Osteoblast (primary cell): ENCODE results near the gene MAP1A. TPM values are rescaled to one million over a fixed set of nuclear protein-coding genes. Genes with fewer than 3 reads are reported as not detected.

Source experiments
- DNase-seq: peaks from one replicate; pipeline ENCODE4 v3.0.0; 2011; ENCODE audit warnings: low spot score, mixed read lengths; ENCODE audit not compliant: insufficient read length; ENCODE audit errors: missing footprints
- H2AFZ ChIP-seq: 2 replicates; pipeline ENCODE4 v1.6.0; 2011; ENCODE audit warnings: mild to moderate bottlenecking, low read length
- H3K27ac ChIP-seq: 2 replicates; pipeline ENCODE4 v1.5.1; 2011; ENCODE audit warnings: mild to moderate bottlenecking, low read depth, low read length, moderate library complexity
- H3K27me3 ChIP-seq: 2 replicates; pipeline ENCODE4 v1.6.0; 2012; ENCODE audit warnings: mild to moderate bottlenecking, control low read depth, inconsistent platforms, low read length, moderate library complexity; ENCODE audit not compliant: insufficient read depth
- H3K36me3 ChIP-seq: 2 replicates; pipeline ENCODE4 v1.5.1; 2011; ENCODE audit warnings: mild to moderate bottlenecking, low read length, control low read depth, moderate library complexity; ENCODE audit not compliant: insufficient read depth
- H3K4me1 ChIP-seq: 2 replicates; pipeline ENCODE4 v1.5.1; 2011; ENCODE audit warnings: mild to moderate bottlenecking, low read length, control low read depth, moderate library complexity; ENCODE audit not compliant: insufficient read depth
- H3K4me2 ChIP-seq: 2 replicates; pipeline ENCODE4 v1.6.0; 2011; ENCODE audit warnings: mild to moderate bottlenecking, low read length; ENCODE audit not compliant: insufficient read depth
- H3K4me3 ChIP-seq: fragments of 200-600 bp; sonication (generic); 3 replicates; pipeline ENCODE4 v1.5.1; 2012; ENCODE audit warnings: mild to moderate bottlenecking, low read length, inconsistent platforms; ENCODE audit not compliant: insufficient read depth
- H3K79me2 ChIP-seq: 2 replicates; pipeline ENCODE4 v1.6.0; 2012; ENCODE audit warnings: mild to moderate bottlenecking, low read length, control low read depth, inconsistent platforms; ENCODE audit not compliant: insufficient read depth
- H3K9me3 ChIP-seq: 2 replicates; pipeline ENCODE4 v1.5.1; 2011; ENCODE audit warnings: low read depth, low read length, control low read depth
- H4K20me1 ChIP-seq: 2 replicates; pipeline ENCODE4 v1.6.0; 2012; ENCODE audit warnings: mild to moderate bottlenecking, low read length, control low read depth; ENCODE audit not compliant: insufficient read depth
- total RNA-seq: library from RNA; depleted of rRNA; stranded (reverse); fragments of >200 nt; gene quantifications from 2 replicates; pipeline ENCODE4 v1.2.3, GENCODE V29; 2012
- TF ChIP-seq, protein P1 (sequence below): IDR thresholded peaks from 2 replicates; pipeline ENCODE4 v1.5.1; 2011; ENCODE audit warnings: mild to moderate bottlenecking, low read depth, low read length, moderate library complexity; ENCODE audit errors: extremely low read depth

MAP1A gene
- total RNA-seq, 1 donor = 117 TPM

GRCh38 chr15:43516185-43516584 is 1.2 kb upstream of the MAP1A start:
- Histone ChIP-seq H4K20me1 (peaks cover 28% of the 10 kb centered on the region), H3K79me2 (peaks cover 44% of the 10 kb centered on the region), H3K27ac (peak overlapping the region; percentile 77), H3K27me3 (no peaks in the 10 kb centered on the region), H3K9me3 (no peaks in the 10 kb centered on the region), H3K4me2 (peak overlapping the region; percentile 97), H2AFZ (peak overlapping the region; percentile 54), H3K4me3 (peak overlapping the region; percentile 98), H3K4me1 (peaks cover 49% of the 10 kb centered on the region), H3K36me3 (peaks cover 13% of the 10 kb centered on the region)
- TF ChIP-seq, protein P1, sequence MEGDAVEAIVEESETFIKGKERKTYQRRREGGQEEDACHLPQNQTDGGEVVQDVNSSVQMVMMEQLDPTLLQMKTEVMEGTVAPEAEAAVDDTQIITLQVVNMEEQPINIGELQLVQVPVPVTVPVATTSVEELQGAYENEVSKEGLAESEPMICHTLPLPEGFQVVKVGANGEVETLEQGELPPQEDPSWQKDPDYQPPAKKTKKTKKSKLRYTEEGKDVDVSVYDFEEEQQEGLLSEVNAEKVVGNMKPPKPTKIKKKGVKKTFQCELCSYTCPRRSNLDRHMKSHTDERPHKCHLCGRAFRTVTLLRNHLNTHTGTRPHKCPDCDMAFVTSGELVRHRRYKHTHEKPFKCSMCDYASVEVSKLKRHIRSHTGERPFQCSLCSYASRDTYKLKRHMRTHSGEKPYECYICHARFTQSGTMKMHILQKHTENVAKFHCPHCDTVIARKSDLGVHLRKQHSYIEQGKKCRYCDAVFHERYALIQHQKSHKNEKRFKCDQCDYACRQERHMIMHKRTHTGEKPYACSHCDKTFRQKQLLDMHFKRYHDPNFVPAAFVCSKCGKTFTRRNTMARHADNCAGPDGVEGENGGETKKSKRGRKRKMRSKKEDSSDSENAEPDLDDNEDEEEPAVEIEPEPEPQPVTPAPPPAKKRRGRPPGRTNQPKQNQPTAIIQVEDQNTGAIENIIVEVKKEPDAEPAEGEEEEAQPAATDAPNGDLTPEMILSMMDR = no peak
- peak; percentile 62 for DNase-seq

DNA sequence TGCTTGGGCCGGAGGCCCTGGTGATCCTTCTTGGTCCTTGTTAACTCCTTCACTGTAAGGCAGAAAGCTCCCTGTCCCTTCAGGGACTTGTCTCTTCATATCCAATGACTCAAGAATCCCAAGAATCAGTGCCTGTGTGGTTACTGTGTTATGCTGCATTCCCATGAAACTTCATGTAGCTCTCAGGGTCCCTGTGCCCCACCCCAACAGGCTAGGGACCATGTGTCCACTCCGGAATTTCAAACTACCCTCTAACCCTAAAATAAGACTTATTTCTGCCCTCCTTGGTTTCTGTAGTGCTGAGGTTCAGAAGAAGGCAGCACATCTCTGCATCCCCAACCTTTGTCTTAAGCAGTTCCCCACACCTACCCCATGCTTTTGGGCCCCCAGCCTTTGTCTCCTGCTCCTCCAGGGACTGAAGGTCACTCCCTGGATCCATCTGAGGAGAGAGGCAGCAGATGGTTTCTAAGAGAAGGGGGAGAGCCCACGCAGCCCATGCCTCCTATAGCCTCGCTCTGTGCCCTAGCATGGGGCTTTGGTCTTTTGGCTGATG is 531 bp upstream of the MAP1A start:
- H3K79me2 ChIP-seq = peaks cover 48% of the 10 kb centered on the region
- peaks cover 20% of the 10 kb centered on the region for H3K36me3 ChIP-seq
- peaks cover 35% of the 10 kb centered on the region for H4K20me1 ChIP-seq
- peak overlapping the region; percentile 97 for H3K4me2 ChIP-seq
- H3K4me1 ChIP-seq = peaks cover 43% of the 10 kb centered on the region
- H3K27ac ChIP-seq = peak overlapping the region; percentile 77
- H2AFZ ChIP-seq = peak overlapping the region; percentile 79
- TF ChIP-seq, protein P1 = no peak
- H3K9me3 ChIP-seq = no peaks in the 10 kb centered on the region
- peak overlapping the region; percentile 98 for H3K4me3 ChIP-seq
- DNase-seq = peak; percentile 68
- no peaks in the 10 kb centered on the region for H3K27me3 ChIP-seq

GRCh38 chr15:43518197-43518761 is 871 bp downstream of the MAP1A start:
- DNase-seq = peak; percentile 91
- Histone ChIP-seq H3K9me3 (no peaks in the 10 kb centered on the region), H3K79me2 (peaks cover 58% of the 10 kb centered on the region), H3K4me2 (peak overlapping the region; percentile 97), H2AFZ (peak overlapping the region; percentile 73), H3K4me1 (peaks cover 42% of the 10 kb centered on the region), H3K27ac (peak overlapping the region; percentile 77), H3K27me3 (no peaks in the 10 kb centered on the region), H4K20me1 (peaks cover 49% of the 10 kb centered on the region), H3K36me3 (peaks cover 34% of the 10 kb centered on the region), H3K4me3 (peak overlapping the region; percentile 98)
- TF ChIP-seq, protein P1 = no peak

DNA sequence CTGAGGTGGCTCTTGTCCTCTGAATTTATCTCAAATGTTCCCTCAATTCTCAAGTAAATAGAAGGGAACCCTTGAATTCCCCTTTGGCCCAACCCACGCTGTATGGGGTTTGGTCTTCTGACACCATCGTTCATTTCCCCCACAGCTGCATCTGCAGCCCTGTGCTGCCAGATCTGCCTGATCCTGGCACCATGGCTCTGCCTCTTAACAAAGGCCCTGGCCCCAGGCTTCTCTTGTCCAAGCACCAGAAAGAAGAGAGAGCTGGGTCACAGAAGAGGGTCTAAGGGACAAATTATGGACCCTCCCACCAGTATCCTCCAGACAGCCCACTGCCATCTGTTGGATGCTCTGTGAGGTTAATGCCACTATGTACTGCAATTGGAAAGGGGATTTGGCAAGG is 1.8 kb downstream of the MAP1A start:
- peaks cover 44% of the 10 kb centered on the region for H3K36me3 ChIP-seq
- TF ChIP-seq, protein P1 = no peak
- DNase-seq = peak; percentile 32
- peaks cover 58% of the 10 kb centered on the region for H4K20me1 ChIP-seq
- H3K27me3 ChIP-seq = no peaks in the 10 kb centered on the region
- H3K4me3 ChIP-seq = peak overlapping the region; percentile 98
- no peak overlapping the region for H2AFZ ChIP-seq
- H3K79me2 ChIP-seq = peaks cover 58% of the 10 kb centered on the region
- peak overlapping the region; percentile 97 for H3K4me2 ChIP-seq
- no peaks in the 10 kb centered on the region for H3K9me3 ChIP-seq
- H3K27ac ChIP-seq = no peak overlapping the region
- peaks cover 32% of the 10 kb centered on the region for H3K4me1 ChIP-seq
